ENCODE measurements around the gene ELOF1. TPM values are rescaled to one million over a fixed set of nuclear protein-coding genes. Genes with fewer than 3 reads are reported as not detected.
A peak's percentile ranks its signal among the peaks of the same experiment; 100 is the strongest.

The ELOF1 gene
- total RNA-seq, 2 donors from 2014 or later, result 17.1 to 32.5 TPM

GRCh38 chr19:11597202-11598102 is 38.4 kb upstream of the ELOF1 start, which contains the start of gene ZNF627:
Gene ZNF627 (plus strand): TSS chr19:11597483. CDS start chr19:11597628, 145 bp downstream.
- TF ChIP-seq CTCF (IDR thresholded peaks at IDR 0.05), result no peak
- peaks cover 0 to 18% of the 10 kb centered on the region in 2 donors for H3K4me1 ChIP-seq
- DNase-seq (ENCODE audit: low spot score), result peak; percentile 100
- no peaks in the 10 kb centered on the region for H3K36me3 ChIP-seq
- no peaks in the 10 kb centered on the region for H3K9me3 ChIP-seq
- H3K27me3 ChIP-seq, result no peaks in the 10 kb centered on the region
- peak within 1 kb of the TSS; percentile 92 to 95 for H3K27ac ChIP-seq
- H3K4me3 ChIP-seq, result peak within 1 kb of the TSS; percentile 90 to 100

GRCh38 chr19:11596156-11596555 is 37.1 kb upstream of the ELOF1 start:
- Histone ChIP-seq H3K9me3 (no peaks in the 10 kb centered on the region), H3K36me3 (no peaks in the 10 kb centered on the region), H3K27me3 (no peaks in the 10 kb centered on the region), H3K27ac (no peak overlapping the region), H3K4me1 (peaks cover 0 to 18% of the 10 kb centered on the region in 2 donors), H3K4me3 (no peak overlapping the region)
- no peak for TF ChIP-seq CTCF (IDR thresholded peaks at IDR 0.05)
- no peak for DNase-seq (ENCODE audit: low spot score)

- no peak for DNase-seq (ENCODE audit: low spot score)
- H3K4me1 ChIP-seq, result peaks cover 0 to 12% of the 10 kb centered on the region in 2 donors
- no peak for TF ChIP-seq CTCF (IDR thresholded peaks at IDR 0.05)
Observed at GRCh38 chr19:11594084-11594483, 35.1 kb upstream of the ELOF1 start.

GRCh38 chr19:11587975-11588631 is 29.1 kb upstream of the ELOF1 start:
- H3K9me3 ChIP-seq, result no peaks in the 10 kb centered on the region
- H3K27ac ChIP-seq, result no peak overlapping the region
- TF ChIP-seq CTCF (IDR thresholded peaks at IDR 0.05), result no peak
- peaks cover 0 to 6% of the 10 kb centered on the region in 2 donors for H3K4me1 ChIP-seq
- H3K36me3 ChIP-seq, result no peaks in the 10 kb centered on the region
- H3K4me3 ChIP-seq, result no peak overlapping the region
- no peak for DNase-seq (ENCODE audit: low spot score)
- H3K27me3 ChIP-seq, result no peaks in the 10 kb centered on the region

More at GRCh38 chr19:11594084-11594483, 35.1 kb upstream of the ELOF1 start:
- Histone ChIP-seq H3K4me3 (no peak overlapping the region), H3K36me3 (no peaks in the 10 kb centered on the region), H3K9me3 (no peaks in the 10 kb centered on the region), H3K27ac (no peak overlapping the region), H3K27me3 (no peaks in the 10 kb centered on the region)

- Histone ChIP-seq H3K9me3 (no peaks in the 10 kb centered on the region), H3K36me3 (no peaks in the 10 kb centered on the region), H3K4me3 (no peak overlapping the region), H3K4me1 (peaks cover 0 to 6% of the 10 kb centered on the region in 2 donors), H3K27me3 (no peaks in the 10 kb centered on the region), H3K27ac (no peak overlapping the region)
- peak; percentile 72 for DNase-seq (ENCODE audit: low spot score)
- peak; percentile 82 to 88 for TF ChIP-seq CTCF (IDR thresholded peaks at IDR 0.05)
Observed at GRCh38 chr19:11587302-11587974, 28.4 kb upstream of the ELOF1 start.

Data from right atrium auricular region (tissue), 2 donors.